NT2/D1 (cell line): ENCODE data around the gene PDGFRA.
"Not testable (repeated sequence)": the region's sequence is repeated elsewhere in the genome, so short reads cannot be mapped to it uniquely, and the experiment has no call there.

Source experiments
- SUZ12 ChIP-seq: IDR thresholded peaks from 2 replicates; pipeline ENCODE4 v1.6.1; 2011; ENCODE audit not compliant: insufficient read length, insufficient read depth; ENCODE audit errors: extremely low read depth
- ZNF274 ChIP-seq: IDR thresholded peaks from 2 replicates; pipeline ENCODE4 v1.6.1; 2011; ENCODE audit warnings: mild to moderate bottlenecking, low read depth, low read length

- TF ChIP-seq ZNF274, SUZ12: not testable (repeated sequence)
Measured at GRCh38 chr4:54334769-54335168, 105.7 kb downstream of the PDGFRA start.
